Pulmonary artery endothelial cell (primary cell): ENCODE data around the gene KCNJ18. TPM values are rescaled to one million over a fixed set of nuclear protein-coding genes. Genes with fewer than 3 reads are reported as not detected.
"Not testable (repeated sequence)": the region's sequence is repeated elsewhere in the genome, so short reads cannot be mapped to it uniquely, and the experiment has no call there.

Experiments
- DNase-seq: peaks from one replicate; pipeline ENCODE4 v3.0.0-alpha.2; 2011; ENCODE audit warnings: low read depth, low spot score
- total RNA-seq: library from RNA; depleted of rRNA; stranded (reverse); fragments of >200 nt; gene quantifications from 2 replicates; pipeline ENCODE4 v1.2.3, GENCODE V29; 2014

Gene KCNJ18
- total RNA-seq, 1 donor from 2014 or later: not detected

- not testable (repeated sequence) for DNase-seq
These were observed 10.8 kb downstream of the KCNJ18 start for GRCh38 chr17:21702940-21703640.

- not testable (repeated sequence) for DNase-seq
These were observed 11.9 kb downstream of the KCNJ18 start for GRCh38 chr17:21703891-21704872.

GRCh38 chr17:21705021-21705601, 12.8 kb downstream of the KCNJ18 start:
- DNase-seq: no peak

DNA sequence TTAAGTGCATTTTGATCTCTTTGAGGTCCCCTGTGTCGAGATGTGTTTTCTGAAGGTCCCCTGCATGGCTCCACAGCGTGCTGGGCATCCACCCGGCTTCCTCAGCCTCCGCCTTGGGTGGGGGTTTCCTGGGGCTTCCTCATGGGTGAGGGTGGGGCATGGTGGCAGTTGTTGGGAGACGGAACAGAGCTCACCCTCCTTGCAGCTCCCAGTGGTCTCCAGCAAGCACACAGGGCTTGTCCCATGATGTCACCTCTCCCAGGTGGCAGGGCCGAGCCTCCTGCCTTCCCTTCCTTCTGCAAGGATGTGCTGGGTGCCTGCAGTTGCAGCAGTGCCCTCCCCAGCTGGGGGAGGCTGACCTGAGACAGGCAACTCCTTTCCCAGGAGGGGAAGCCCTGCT, 13.4 kb downstream of the KCNJ18 start:
- not testable (repeated sequence) for DNase-seq

GRCh38 chr17:21706546-21706945, 14.2 kb downstream of the KCNJ18 start:
- not testable (repeated sequence) for DNase-seq

DNA sequence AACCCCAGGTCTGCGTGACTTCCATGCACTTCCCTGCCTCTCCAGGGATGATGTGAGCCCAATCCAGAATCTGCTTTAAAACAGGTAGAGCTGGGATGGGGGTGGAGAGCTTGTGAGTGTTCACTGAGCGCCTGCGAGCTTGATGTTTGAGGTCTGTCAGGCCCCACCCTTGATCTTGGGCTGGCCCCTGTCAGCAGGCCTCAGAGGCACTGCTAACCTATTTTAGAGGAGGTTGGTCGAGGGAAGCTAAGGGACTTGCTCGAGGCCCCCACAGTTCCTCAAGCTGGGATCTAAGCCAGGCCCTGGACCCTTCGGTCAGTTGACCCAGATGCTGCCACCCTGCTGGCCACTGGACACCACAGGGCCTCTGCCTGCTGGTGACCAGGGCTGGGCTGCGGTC, 14.8 kb downstream of the KCNJ18 start:
- DNase-seq: not testable (repeated sequence)

DNA sequence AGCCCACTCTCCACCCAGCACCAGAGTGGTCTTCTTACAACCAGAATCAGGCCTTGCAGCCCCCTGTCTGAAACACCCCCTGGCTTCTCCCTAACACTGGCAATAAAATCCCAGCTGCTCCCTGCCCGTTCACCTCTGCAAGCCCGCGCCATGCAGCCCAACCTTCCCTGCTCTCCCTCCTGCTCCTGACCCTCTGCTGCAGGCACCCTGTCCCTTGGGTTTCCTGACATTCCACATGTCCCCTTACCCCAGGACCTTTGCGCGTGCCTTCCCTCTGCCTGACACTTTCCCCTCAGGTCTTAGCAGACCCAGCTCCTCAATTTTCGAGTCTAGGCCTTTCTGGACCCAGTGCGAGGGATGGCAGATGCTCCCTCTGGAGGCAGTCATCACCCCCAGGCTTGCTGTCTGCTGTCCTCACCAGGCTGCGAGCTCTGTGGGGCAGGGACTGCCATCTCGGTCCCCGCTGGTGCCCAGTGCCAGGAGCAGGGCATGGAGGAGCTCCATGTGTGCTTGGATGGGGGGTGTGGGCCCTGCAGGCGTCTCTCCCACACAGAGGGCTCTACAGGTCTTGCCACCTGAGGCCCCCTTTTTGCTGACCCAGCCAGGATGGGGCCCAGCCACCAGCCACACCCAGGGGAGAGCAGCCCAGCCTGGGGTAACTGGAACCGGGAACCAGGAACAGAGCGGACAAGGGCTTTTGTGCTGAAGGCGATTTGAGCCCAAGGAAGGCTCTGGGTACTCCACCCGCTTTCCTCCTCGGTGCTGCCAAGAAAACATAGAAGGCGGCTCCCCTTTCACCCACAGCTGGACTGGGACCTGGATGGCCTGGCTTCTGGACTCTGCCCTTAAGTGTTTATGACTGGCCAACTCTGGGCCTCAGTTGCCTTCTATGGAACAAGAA, 15.6 kb downstream of the KCNJ18 start:
- not testable (repeated sequence) for DNase-seq

- DNase-seq: not testable (repeated sequence)
These were observed 16.6 kb downstream of the KCNJ18 start for GRCh38 chr17:21708612-21709535.

GRCh38 chr17:21709994-21710393, 17.7 kb downstream of the KCNJ18 start:
- DNase-seq: not testable (repeated sequence)

DNA sequence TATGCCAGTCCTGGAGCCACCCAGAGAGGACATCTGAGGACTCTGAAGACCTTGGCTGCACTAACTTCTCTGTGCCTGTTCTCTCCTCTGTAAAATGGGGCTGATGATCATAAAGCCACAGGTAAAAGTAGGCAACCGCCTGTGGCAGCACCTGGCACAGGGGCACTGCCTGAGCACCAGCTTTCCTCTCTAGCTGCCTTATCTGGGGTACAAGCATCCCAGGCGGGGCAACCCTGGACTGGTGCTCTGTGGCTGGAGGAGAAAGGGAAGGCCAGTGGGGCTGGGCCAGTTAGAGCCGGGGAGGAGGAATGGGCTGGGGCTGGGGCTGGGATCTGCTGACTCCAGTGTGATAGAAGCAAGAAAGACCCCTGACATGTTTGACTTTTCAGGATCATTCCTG, 18.2 kb downstream of the KCNJ18 start:
- DNase-seq: not testable (repeated sequence)

DNA sequence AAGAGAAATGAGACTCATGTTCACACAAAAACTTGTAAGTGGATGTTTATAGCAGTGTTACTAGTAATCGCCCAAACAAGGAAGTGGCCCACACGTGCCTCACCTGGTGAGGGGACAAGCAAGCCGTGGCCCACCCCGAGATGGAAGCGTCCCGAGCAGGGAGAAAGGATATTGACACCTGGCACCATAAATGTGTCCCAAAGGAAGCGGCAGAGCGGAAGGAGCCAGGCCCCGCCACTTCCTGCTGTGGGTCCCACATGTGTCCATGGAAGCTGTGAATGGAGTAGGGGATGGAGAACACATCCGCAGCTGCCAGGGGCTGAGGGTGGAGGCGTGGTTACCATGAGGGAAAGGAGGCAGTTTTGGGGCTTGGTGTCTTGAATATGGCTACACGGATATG, 18.9 kb downstream of the KCNJ18 start:
- no peak for DNase-seq

- DNase-seq: not testable (repeated sequence)
These were observed 20.7 kb downstream of the KCNJ18 start for GRCh38 chr17:21713020-21713419.

DNA sequence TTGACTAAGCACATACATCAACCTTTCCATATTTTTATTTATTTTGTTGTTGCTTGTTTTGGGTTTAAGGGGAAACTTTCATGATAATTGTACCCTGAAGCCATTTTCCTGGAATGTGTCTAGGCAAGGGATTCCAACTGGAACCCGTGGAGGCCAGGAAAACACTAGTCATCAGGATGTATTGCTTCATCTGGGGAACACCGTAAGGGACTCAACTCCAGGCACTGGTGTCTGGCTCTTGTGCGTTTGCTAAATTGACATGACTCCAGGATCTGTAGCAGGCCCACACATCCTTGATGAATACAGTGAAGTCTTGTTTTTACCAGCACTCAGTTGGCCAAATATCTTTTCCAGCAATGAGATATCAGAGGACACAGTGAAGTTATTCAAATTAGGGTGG, 21.3 kb downstream of the KCNJ18 start:
- DNase-seq: not testable (repeated sequence)

- not testable (repeated sequence) for DNase-seq
These were observed 22.4 kb downstream of the KCNJ18 start for GRCh38 chr17:21714676-21715075.

DNA sequence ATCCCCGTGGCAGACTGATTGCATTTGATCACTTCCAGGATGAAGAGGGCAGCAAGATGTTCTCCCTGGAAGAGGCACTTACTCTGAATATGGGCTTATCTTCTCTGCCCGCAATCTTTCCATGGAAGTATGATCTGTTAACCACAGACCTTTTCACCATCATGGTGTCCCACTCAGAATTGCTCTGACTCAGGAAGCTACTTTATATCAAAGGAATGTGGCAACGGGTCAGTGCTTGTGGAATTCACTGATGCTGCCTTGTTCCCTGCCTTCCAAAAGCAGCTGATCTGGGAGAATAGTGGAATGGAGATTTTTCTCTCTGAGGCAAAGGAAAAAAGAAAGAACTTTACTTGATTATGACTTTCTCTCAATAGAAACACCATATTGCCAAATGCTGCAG, 23.6 kb downstream of the KCNJ18 start:
- DNase-seq: not testable (repeated sequence)

- DNase-seq: not testable (repeated sequence)
These were observed 26.6 kb downstream of the KCNJ18 start for GRCh38 chr17:21718971-21719370.

GRCh38 chr17:21719511-21720226, 27.3 kb downstream of the KCNJ18 start:
- not testable (repeated sequence) for DNase-seq

DNA sequence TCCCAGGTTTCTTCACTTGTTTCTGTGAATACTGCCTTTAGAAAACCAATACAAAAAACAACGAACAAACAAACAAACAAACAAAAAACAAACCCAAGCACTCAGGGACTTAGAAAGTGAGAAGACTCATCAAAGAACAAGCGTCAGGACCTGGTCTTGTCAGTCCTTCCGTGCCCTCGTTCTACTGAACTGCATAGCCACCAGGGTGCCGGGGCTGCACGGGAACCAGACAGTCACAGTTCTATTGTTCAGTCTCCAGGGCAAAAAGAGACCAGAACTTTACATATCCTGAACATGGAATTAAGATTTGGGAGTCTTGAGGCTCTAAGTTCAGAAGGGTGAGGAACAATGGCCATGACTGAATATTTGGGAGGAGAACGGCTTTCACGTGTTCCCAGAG, 28.2 kb downstream of the KCNJ18 start:
- DNase-seq: not testable (repeated sequence)

DNA sequence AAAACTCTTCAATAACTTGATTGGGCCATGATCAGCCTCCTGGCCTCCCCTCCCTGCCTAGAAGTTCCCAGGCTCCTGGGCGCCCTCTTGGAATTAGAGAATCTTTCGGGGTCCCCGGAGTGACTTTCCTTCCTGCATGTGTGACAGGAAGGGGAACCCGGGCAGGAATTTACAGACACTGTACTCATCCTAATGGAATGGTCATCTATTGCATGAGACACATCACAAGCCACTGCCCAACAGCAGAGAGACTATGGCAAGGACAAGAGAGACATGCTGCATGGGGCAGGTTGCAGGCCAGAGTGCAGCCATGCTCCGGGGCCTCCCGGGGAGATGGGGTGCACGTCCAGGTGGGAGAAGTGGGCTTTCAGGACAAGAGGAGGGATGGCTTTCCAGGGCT, 29.9 kb downstream of the KCNJ18 start:
- DNase-seq: not testable (repeated sequence)
